IMR-90 (cell line): ENCODE measurements around the gene MRPL19. TPM values are rescaled to one million over a fixed set of nuclear protein-coding genes. Genes with fewer than 3 reads are reported as not detected.

ENCODE experiments used
- ATAC-seq: fragments of 200-7000 bp; cut with Tn5 transposase; 2 replicates; pipeline ENCODE4 v1.9.1; 2020; ENCODE audit warnings: low read depth, mild to moderate bottlenecking, moderate library complexity
- BruUV-seq: library from RNA; stranded (reverse); fragments of 400-500 nt; replicated peaks from 2 replicates; lab custom pipeline; 2021; lab: Mats Ljungman, UMichigan
- CTCF ChIA-PET: fragments of 300-600 bp; formaldehyde crosslinking; extraction: SDS; loops from one replicate; lab custom pipeline; 2021; ENCODE audit warnings: antibody characterized with exemption; lab: Yijun Ruan, JAX
- POLR2A ChIA-PET: fragments of 300-600 bp; sonication (Branson Sonifier 250); formaldehyde crosslinking; loops from one replicate; lab custom pipeline; 2022; ENCODE audit warnings: antibody characterized with exemption; ENCODE audit not compliant: unreplicated experiment; lab: Charles Lee
- DNase-seq: peaks from one replicate; pipeline ENCODE4 v3.0.0; 2013
- H2AFZ ChIP-seq: replicated peaks from 2 replicates; pipeline ENCODE3; 2013; ENCODE audit warnings: low read length, mild to moderate bottlenecking; ENCODE audit not compliant: poor library complexity
- H2AK5ac ChIP-seq: 2 replicates; pipeline ENCODE4 v1.6.1; 2013; ENCODE audit warnings: low read depth, low read length, inconsistent platforms
- H2AK9ac ChIP-seq: replicated peaks from 2 replicates; pipeline ENCODE3; 2013; ENCODE audit warnings: mild to moderate bottlenecking, low read depth, low read length, moderate library complexity; ENCODE audit not compliant: poor library complexity
- H2BK120ac ChIP-seq: 2 replicates; pipeline ENCODE4 v1.6.1; 2013; ENCODE audit warnings: low read depth, low read length, inconsistent platforms
- H2BK15ac ChIP-seq: 3 replicates; pipeline ENCODE4 v1.6.1; 2013; ENCODE audit warnings: low read depth, low read length, inconsistent platforms
- H2BK20ac ChIP-seq: 2 replicates; pipeline ENCODE4 v1.6.1; 2013; ENCODE audit warnings: low read depth, mild to moderate bottlenecking, inconsistent platforms, low read length, moderate library complexity
- H2BK5ac ChIP-seq: 2 replicates; pipeline ENCODE4 v1.6.1; 2013; ENCODE audit warnings: mild to moderate bottlenecking, low read depth, low read length, inconsistent platforms; ENCODE audit not compliant: poor library complexity, severe bottlenecking
- H3K14ac ChIP-seq: replicated peaks from 2 replicates; pipeline ENCODE4 v1.6.1; 2013; ENCODE audit warnings: low read depth, low read length, inconsistent platforms
- H3K18ac ChIP-seq: 2 replicates; pipeline ENCODE4 v1.6.1; 2013; ENCODE audit warnings: low read depth, low read length, control low read depth
- H3K23ac ChIP-seq: 2 replicates; pipeline ENCODE4 v1.6.1; 2013; ENCODE audit warnings: low read depth, low read length, inconsistent platforms
- H3K27ac ChIP-seq: 2 replicates; pipeline ENCODE4 v1.5.1; 2013; ENCODE audit warnings: mild to moderate bottlenecking, control low read depth, low read length; ENCODE audit not compliant: insufficient read depth
- H3K27me3 ChIP-seq: 2 replicates; pipeline ENCODE4 v1.6.1; 2013; ENCODE audit warnings: low read length; ENCODE audit not compliant: control insufficient read depth, insufficient read depth
- H3K36me3 ChIP-seq: 2 replicates; pipeline ENCODE4 v1.6.1; 2013; ENCODE audit warnings: low read length, mixed read lengths; ENCODE audit not compliant: control insufficient read depth, insufficient read depth
- H3K4ac ChIP-seq: 2 replicates; pipeline ENCODE4 v1.6.1; 2013; ENCODE audit warnings: low read depth, low read length, inconsistent platforms
- H3K4me1 ChIP-seq: 2 replicates; pipeline ENCODE4 v1.6.1; 2013; ENCODE audit warnings: low read length, mixed read lengths; ENCODE audit not compliant: control insufficient read depth, insufficient read depth
- H3K4me2 ChIP-seq: 2 replicates; pipeline ENCODE4 v1.6.1; 2013; ENCODE audit warnings: low read depth, mild to moderate bottlenecking, control low read depth, low read length, moderate library complexity
- H3K4me3 ChIP-seq: 2 replicates; pipeline ENCODE4 v1.5.1; 2013; ENCODE audit warnings: low read depth, mild to moderate bottlenecking, control low read depth, low read length, moderate library complexity; ENCODE audit not compliant: insufficient read depth
- H3K56ac ChIP-seq: 2 replicates; pipeline ENCODE4 v1.6.1; 2013; ENCODE audit warnings: low read length, inconsistent platforms; ENCODE audit not compliant: insufficient read depth; ENCODE audit errors: extremely low read depth
- H3K79me1 ChIP-seq, 2 experiments: 2 replicates each; pipeline ENCODE4 v1.6.1; 2013; ENCODE audit warnings: low read length in 2 of 2, inconsistent platforms in 1 of 2, low read depth in 1 of 2
- H3K9ac ChIP-seq: 2 replicates; pipeline ENCODE4 v1.6.1; 2013; ENCODE audit warnings: low read depth, low read length, control low read depth
- H3K9me1 ChIP-seq: 2 replicates; pipeline ENCODE4 v1.6.1; 2013; ENCODE audit warnings: low read length, inconsistent platforms; ENCODE audit not compliant: insufficient read depth
- H3K9me3 ChIP-seq: 2 replicates; pipeline ENCODE4 v1.6.1; 2013; ENCODE audit warnings: low read length; ENCODE audit not compliant: control insufficient read depth, insufficient read depth
- H4K20me1 ChIP-seq: 2 replicates; pipeline ENCODE4 v1.6.1; 2013; ENCODE audit warnings: low read length, inconsistent platforms; ENCODE audit not compliant: insufficient read depth
- H4K5ac ChIP-seq: 2 replicates; pipeline ENCODE4 v1.6.1; 2013; ENCODE audit warnings: mild to moderate bottlenecking, low read depth, low read length, control low read depth
- H4K8ac ChIP-seq, 2 experiments: 2 replicates each; pipeline ENCODE4 v1.6.1; 2013; ENCODE audit warnings: low read depth in 2 of 2, low read length in 2 of 2, control low read depth in 1 of 2, inconsistent platforms in 1 of 2
- H4K91ac ChIP-seq: 2 replicates; pipeline ENCODE4 v1.6.1; 2013; ENCODE audit warnings: low read depth, low read length, inconsistent platforms; ENCODE audit not compliant: insufficient read depth
- MAFK ChIP-seq: IDR thresholded peaks from 2 replicates; pipeline ENCODE4 v1.6.1; 2012; ENCODE audit warnings: low read depth, low read length, improper control_type of control experiment
- MXI1 ChIP-seq: IDR thresholded peaks from 2 replicates; pipeline ENCODE4 v1.6.1; 2012; ENCODE audit warnings: low read depth, mild to moderate bottlenecking, low read length, moderate library complexity, borderline replicate concordance
- NFE2L2 ChIP-seq: fragments of 150-350 bp; IDR thresholded peaks from 2 replicates; pipeline ENCODE4 v1.6.1; 2016; ENCODE audit warnings: low read depth, mild to moderate bottlenecking, low read length
- RCOR1 ChIP-seq: IDR thresholded peaks from 2 replicates; pipeline ENCODE4 v1.6.1; 2012; ENCODE audit warnings: mild to moderate bottlenecking, low read length, improper control_type of control experiment; ENCODE audit not compliant: insufficient replicate concordance
- WGBS, 2 experiments: methylation state at CpG; one replicate each; pipeline versions ENCODE4 v1.1.5 to v1.1.7; 2013; ENCODE audit warnings: missing lambda C conversion rate in 2 of 2; ENCODE audit not compliant: insufficient read length in 1 of 2; ENCODE audit errors: extremely low coverage in 2 of 2; 5-methylcytosine and 5-hydroxymethylcytosine counted together
- dilution Hi-C: fragments of 300-500 bp; cut with HindIII; formaldehyde crosslinking; loops from one replicate; pipeline ENCODE4 v1.14.3; 2018; ENCODE audit warnings: low sequenced_read_pairs; ENCODE audit not compliant: unreplicated experiment
- in situ Hi-C: fragments of 300-500 bp; cut with MboI; formaldehyde crosslinking; loops from 3 replicates; pipeline ENCODE4 v1.14.3; 2019; ENCODE audit warnings: low sequenced_read_pairs, inconsistent platforms, mixed read lengths
- intact Hi-C: fragments of 100-400 bp; cut with micrococcal nuclease; formaldehyde crosslinking; loops from 2 replicates; pipeline ENCODE4 v1.10.0; 2022
- polyA plus RNA-seq, 3 experiments: library from polyadenylated mRNA; depleted of rRNA; stranded (reverse); fragments of >200 nt; gene quantifications; 2 replicates each; pipeline ENCODE4 v1.2.3, GENCODE V29; 2012; ENCODE audit warnings: low replicate concordance in 1 of 3
- total RNA-seq: library from RNA; depleted of rRNA; stranded (reverse); fragments of >200 nt; gene quantifications from 2 replicates; pipeline ENCODE4 v1.2.3, GENCODE V29; 2012

The MRPL19 gene
- total and polyA plus RNA-seq, 2 of the 4 experiments (the other 2 are of a cell fraction): 24.8 to 28.5 TPM

DNA sequence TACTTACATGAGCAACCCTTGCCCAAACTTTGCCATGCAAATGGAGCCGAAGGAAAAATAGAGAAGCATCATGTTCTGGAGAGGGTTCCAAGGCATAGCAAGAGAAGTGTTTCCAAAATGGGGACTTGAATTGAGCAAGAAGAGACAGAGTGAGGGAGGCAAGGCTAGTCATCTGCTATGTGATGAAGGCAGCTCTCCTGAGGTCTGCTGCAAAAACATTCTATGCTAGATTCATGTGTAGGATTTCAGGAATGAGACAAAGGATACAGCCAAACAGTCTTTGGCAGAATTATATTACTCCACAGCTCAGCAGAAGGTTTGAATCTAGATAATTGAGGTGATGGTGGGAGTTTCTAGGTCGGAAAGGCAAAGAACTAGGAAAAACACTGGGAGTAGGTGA lies 24.1 kb upstream of the MRPL19 start:
- Histone ChIP-seq H3K27me3 (peaks cover 16% of the 10 kb centered on the region), H4K8ac (no peak overlapping the region), H3K4me3 (no peak overlapping the region), H3K27ac (no peak overlapping the region), H3K79me1 (no peaks in the 10 kb centered on the region), H2AK5ac (no peak overlapping the region), H3K36me3 (no peaks in the 10 kb centered on the region), H3K9me3 (no peaks in the 10 kb centered on the region), H2AFZ (no peak overlapping the region), H3K14ac (no peak overlapping the region), H4K91ac (no peak overlapping the region), H3K9me1 (no peaks in the 10 kb centered on the region), H3K56ac (no peak overlapping the region), H3K23ac (no peak overlapping the region), H4K20me1 (no peaks in the 10 kb centered on the region), H2BK5ac (no peak overlapping the region), H3K18ac (no peak overlapping the region), H3K9ac (no peak overlapping the region), H4K5ac (no peak overlapping the region), H2BK15ac (no peak overlapping the region), H2BK120ac (no peak overlapping the region), H3K4ac (no peak overlapping the region), H3K4me2 (no peak overlapping the region), H2BK20ac (no peak overlapping the region), H3K4me1 (no peaks in the 10 kb centered on the region), H2AK9ac (no peak overlapping the region)
- WGBS, 2 experiments: 33% methylated on average over 1 of the region's 2 CpGs; no CpG with 5 or more reads in 1 of the 2 experiments
- no TSS peak for BruUV-seq
- CTCF ChIA-PET: no interaction called here
- TF ChIP-seq RCOR1 (no peak), MAFK (no peak), NFE2L2 (no peak), MXI1 (no peak)
- ATAC-seq: no peak
- in situ Hi-C loops (loop anchor here (25.0 kb wide), 3 partner anchors 410 to 935 kb away; no protein-coding TSS in a partner anchor), dilution Hi-C loops (no loop called here), intact Hi-C loops (no loop called here)
- DNase-seq: no peak
- POLR2A ChIA-PET: no interaction called here
